ENCODE data around the gene DISC1.
"Not testable (repeated sequence)": the region's sequence is repeated elsewhere in the genome, so short reads cannot be mapped to it uniquely, and the experiment has no call there.

DISC1 gene

DNA sequence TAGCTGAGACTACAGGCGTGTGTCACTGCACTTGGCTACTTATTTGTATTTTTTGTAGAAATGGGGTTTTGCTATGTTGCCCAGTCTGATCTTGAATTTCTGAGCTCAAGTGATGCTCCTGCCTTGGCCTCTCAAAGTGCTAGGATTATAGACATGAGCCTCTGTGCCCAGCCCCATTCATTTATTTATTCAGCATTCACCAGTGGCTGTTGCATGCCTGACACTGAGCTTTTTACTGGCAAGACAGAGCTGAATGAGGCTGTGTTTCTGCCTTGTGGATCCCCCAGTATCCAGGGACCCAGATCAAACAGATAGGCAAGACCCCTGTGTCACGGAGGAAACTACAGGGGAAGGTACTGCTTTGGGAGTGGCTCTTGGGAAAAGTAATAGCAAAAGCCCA, 109.4 kb downstream of the DISC1 start:
- DNase-seq: no peak

DNA sequence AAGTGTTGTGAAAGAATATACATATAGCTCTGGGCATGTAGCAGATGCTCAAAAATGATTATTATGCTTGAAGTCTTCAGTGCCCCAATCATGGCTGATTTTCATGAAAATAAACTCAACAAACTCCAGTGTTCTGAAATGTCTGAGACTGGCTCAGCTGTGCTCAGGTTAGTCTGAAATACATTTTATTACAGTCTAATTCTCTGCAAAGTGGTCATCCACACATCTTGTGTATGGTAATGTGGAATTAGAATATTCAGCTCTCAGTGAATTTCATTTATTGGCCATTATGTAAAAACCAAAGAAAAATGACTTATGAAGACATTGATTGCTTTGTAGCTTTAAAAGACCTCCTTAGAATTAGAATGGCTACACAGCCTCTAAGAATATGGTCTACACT, 109.9 kb downstream of the DISC1 start:
- DNase-seq: no peak

DNA sequence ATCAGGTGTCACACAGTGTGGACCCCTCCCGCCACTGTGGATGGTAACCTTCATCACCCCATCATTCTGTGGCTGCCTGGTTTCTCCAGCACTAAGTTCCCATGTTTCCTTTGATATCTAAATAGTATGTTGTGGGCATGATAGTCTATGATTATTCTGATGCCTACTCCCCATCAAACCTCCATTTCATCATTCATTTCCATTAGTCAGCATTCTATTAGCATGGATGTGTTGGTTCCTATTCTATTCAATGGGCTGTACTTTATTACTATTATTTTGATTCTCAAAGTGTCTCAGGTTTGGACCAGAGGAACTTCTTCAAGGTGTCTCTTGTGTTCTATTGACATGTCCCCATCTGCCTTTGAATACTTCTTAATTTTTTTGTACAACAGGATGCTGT, 112.0 kb downstream of the DISC1 start:
- no peak for DNase-seq

DNA sequence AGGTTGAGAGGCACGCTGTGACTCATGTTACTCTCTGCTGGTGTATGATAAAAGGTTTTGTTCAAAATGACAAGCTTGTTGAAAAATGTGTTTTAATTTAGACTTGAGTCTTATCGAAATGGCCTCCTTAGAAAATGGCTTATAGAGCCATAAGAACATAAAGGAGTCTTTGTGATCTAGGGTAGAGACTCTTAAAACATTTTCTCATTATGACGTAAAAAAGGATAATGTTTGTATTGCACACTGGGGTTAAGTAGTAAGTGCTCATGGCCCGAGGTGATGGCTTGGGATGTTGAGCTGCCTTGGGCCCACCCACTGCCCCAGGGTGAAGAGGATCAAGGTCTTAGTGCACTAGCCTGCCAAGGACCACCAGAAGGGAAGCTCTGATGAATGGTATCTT, 117.4 kb downstream of the DISC1 start:
- DNase-seq: no peak

DNA sequence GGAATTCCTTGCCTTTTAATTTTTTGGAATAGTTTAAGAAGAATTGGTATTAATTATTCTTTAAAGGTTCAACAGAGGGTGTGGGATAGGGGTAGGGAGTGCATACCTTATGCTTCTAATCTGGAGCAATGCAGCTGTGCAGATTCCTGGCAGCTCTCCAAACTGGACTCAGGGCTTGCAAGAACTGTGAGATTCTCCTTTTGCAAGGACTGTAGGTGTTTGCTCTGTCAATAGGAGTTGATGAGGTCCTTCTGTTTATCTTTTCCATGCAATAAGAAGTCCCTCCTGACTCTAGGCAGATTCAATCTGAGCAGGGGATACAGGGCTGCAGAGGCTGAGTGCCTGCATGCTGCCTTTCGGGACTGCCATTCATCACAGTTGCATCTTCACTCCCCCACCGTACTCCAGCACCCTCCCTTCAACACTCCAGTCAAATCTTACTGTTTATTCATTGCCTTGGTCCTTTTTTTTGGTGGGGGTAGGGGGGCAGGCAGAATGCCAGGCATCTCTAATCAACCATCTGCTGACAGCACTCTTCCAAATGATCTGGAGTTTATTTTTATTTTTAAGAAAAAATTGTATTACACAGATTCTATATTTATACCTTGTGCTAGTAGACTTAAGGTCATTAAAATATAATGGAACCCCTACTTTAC, 122.3 kb downstream of the DISC1 start:
- DNase-seq: no peak

DNA sequence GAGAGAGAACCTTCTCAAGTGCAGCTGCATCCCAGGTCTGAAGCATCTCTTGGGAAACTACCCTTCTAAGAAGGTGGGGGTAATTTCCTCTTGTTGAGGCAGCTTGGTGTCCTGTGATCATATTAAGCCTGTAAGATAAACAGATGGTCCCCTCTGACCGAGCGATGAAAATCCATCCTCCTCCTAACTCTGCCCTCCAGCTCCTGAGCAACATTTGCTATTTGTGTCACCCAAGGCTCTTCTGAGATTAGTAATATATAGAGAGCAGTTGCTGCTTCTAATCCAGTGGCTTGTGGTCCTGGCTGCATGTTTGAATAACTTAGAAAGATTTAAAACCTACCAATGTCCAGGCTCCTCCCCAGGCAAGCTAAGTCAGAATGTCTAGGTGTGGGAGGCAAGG, 123.7 kb downstream of the DISC1 start:
- no peak for DNase-seq

DNA sequence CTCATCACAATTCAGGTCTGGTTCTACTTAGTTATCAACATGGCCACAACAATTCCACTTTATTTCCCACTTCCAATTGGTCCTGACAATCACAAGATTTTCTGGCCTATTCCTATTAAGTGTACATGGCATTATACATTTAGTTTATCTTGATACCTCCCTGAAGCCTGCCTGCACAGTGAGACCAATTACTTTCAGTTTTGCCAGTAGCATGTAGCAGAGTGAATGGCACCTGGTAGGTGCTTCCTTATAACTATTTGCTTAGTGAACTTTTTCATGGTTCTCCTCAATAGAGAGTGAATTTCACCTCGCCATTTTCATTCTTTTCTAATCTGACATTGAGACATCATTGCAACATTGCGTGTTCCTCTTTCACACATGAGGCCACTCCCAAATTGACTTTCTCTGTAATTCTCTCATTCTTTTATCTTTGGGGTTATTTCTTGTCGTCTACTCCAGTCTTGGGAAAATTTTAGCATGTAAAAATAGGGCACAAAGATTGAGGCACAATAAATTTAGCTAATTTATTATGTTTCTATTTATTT, 124.3 kb downstream of the DISC1 start:
- no peak for DNase-seq

DNA sequence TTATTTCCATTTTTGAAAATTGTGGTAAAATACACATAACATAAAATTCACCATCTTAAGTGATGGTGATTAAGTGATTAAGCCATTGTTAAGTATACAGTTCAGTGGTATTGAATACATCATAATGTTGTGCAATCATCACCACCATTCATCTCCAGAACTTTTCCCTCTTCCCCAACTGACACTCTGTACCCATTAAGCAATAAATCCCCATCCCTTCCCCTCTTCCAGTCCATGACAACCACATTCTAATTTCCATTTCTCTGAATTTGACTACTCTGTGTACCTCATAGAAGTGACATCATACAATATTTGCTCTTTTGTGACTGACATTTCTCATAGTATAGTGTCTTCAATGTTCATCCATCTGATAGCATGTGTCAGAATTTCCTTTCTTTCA, 124.8 kb downstream of the DISC1 start:
- DNase-seq: no peak

DNA sequence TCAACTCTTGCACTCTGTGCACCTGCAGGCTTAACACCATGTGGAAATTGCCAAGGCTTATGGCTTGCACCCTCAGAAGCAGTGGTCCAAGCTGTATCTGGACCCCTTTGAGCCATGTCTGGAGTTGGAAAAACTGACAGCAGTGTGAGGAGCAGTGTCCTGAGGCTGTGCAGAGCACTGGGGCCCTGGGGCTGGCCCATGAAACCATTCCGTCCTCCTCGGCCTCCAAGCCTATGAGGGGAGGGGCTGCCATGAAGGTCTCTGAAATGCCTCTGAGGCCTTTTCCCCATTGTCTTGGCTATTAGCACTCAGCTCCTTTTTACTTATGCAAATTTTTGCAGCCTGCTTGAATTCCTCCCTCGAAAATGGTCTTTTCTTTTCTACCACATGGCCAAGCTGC, 126.7 kb downstream of the DISC1 start:
- DNase-seq: no peak

DNA sequence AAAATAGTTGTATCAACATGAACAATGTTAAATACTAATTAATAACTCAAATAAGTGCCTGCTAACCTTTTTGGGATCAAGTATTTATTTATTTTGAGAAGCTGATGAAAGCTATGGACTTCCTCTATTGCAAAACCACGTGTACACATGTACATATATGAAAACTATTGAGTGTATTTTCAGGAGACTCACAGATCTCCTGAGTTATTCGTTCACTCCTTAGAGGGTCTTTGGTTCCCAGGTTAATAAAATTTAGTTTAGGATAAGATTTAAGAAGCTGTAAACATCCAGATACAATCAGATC, 130.5 kb downstream of the DISC1 start:
- DNase-seq: no peak

DNA sequence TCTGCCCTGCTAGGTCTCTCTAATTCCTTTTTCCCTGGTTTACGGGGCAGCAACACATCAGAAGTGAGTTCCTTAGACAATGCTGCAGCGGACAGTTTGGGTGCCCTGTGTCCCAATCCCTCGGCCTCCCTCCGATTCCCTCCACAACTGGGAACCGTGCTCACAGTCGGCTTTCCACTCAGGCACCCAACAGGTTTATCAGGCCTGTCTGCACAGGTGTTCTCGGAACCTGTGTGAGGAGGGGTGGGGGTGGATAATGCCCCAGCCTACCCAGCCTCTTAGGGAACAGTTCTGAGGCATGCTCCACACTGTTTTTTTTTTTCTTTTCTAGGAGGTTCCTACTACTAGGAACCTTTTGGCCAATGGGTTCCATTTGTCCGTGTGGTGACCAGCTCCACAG, 131.2 kb downstream of the DISC1 start:
- DNase-seq: no peak

DNA sequence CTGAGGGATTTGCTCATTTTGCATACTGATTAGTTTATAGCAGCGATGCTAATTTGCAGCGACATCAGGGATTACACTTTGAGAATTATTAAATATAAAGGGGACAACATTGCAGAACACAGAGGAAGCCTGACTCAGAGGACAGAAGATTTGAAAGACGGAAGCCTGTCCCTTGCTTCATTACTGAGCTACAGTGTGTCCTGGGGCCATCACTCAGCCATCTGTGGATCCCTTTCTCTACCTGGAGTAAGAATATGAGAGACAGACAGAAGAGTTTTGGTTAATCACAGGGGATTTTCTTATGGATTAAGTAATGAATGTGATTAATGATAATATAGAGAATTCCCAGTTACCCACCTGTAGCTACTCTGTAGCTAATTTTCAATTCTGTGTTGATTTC, 134.7 kb downstream of the DISC1 start:
- DNase-seq: no peak

DNA sequence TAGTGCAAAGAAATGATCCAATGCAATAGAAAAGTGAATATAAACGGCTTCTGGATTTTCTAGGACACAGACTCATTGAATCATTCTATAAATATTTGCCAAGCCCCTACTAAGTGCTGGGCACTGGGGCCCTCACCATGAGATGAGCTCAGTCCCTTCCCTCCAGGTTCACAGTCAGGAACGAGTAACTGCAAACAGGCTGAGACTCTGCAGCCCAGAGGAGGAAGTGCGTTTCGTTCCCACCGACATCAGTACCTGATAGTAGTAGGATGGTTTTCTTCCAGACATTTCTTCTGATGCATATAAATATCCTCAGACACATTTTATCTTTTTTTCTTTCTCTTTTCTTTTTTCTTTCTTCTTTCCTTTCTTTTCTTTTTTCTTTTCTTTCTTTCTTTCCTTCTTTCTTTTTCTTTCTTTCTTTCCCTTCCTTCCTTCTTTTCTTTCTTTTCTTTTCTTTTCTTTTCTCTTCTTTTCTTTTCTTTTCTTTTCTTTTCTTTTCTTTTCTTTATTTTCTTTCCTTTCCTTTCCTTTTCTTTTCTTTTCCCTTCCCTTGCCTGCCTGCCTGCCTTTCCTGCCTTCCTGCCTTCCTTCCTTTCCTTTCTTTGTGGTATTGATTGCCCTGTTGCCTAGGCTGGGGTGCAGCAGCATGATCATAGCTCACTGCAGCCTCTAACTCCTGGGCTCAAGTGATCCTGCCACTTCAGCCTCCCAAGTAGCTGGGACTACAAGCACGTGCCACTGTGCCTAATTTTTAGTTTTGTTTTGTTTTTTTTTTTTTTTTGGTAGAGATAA, 135.4 kb downstream of the DISC1 start:
- no peak for DNase-seq

DNA sequence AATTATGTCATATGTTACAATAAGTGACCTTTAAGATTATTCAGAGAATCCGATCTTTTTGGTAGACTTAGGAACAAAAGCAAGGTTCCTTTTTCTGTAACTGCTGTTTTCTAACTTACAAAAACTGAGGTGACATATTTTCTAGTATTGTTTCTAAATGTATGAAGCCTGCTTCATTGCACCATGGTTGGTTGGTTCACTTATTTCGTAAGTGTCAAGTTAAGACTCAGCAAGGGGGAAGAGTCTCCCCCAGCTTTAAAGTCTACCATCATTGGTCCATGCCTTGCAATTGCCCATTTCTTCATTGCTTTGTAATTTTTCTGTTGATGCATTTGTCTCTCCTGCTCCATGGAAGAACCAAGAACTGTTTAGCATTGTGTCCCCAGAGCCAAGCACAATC, 136.9 kb downstream of the DISC1 start:
- no peak for DNase-seq

DNA sequence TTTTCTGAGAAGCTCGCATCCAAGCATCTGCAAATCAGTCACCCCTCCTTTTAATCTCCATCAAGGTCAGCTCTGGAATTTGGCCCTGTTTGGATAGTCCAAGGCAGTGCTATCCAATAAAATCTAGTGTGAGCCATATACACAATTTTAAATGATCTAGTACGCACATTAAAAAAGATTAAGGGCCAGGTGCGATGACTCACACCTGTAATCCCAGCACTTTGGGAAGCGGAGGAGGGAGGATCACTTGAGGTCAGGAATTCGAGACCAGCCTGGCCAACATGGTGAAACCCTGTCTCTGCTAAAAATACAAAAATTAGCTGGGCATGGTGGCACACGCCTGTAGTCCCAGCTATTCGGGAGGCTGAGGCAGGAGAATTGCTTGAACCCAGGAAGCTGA, 139.2 kb downstream of the DISC1 start:
- DNase-seq: not testable (repeated sequence)

DNA sequence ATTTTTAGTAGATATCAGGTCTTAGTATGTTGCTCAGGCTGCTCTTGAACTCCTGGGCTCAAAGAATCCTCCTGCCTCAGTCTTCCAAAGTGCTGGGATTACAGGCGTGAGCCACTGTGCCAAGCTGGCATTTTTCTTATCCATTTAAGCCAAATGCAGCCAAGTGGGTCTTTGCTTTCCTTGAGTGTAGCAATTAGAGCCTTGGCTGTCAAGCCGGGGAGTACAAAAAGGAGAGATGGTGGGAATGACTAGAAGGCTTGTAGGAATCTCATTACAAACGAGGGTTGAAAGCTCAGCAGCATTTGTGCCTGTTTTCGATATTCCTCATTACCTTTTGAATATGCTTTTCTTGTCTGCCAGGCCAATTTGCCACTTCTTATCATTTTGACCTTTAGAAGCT, 140.9 kb downstream of the DISC1 start:
- DNase-seq: no peak

DNA sequence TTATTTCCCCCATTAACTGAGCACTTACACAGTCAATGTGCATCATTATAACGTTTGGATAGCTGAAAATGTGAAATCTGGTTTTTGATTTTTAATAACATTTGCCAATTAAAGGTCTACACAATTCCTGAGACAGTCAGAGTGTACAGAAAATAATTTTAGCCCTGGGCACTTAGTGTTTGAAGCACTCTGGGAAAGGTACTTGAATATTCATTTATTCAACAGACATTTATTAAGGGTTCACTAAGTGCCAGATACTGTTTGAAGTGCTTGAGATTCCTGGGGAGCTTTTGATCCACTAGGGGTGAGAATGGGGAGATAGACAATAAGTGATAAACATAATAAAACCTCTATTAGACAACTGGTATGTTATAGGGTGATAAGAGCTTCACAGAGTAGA, 141.8 kb downstream of the DISC1 start:
- no peak for DNase-seq

DNA sequence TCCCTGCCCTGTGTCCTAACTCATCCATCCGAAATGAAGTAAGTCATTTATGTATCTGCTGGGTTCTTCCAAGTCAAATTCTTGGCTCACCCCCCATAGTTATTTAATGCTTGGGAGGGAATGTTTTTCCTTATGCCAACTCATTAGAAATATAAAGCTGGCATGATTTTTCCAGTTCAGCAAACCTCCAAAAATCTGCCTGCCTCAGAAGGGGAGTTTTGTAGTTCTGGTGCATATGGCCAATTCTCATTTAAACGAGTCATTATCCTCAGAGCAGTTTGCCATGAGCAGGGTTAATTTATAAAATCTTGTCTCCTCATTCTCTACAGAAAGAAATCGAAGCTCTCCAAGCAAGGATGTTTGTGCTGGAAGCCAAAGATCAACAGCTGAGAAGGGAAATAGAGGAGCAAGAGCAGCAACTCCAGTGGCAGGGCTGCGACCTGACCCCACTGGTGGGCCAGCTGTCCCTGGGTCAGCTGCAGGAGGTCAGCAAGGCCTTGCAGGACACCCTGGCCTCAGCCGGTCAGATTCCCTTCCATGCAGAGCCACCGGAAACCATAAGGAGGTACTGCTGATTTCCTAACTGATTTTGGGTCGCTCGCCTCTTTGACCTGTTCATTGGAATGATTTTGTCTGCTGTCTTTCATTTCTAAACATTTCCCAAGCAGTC, 144.1 kb downstream of the DISC1 start:
- DNase-seq: no peak

DNA sequence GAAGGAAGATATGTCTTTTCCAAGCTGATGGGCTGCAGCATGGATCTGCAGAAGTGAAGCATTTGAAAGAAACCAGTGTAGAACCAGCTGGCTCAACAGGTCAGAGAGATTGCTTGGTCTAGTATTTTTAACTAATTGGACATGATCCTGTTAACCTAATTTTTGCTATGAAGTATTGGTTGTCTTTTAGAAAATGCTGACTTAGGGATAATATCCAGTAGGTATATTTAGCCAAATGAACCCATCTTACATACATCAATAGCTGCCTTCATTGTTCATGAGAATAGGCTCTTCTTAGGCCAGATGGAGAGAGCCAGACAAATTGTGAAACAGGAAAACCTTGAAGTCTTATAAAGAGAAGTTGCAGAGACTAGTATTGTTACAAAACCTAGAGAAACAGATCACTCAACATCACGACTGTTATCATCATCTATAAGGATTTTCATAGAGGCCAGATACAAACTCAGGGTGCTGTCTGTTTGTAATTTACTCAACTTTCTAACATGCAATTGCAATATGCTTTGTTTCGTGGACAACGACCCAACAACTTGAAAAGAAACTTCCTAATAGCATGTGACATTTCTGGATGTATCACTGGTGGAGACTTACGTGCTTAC, 148.2 kb downstream of the DISC1 start:
- no peak for DNase-seq

DNA sequence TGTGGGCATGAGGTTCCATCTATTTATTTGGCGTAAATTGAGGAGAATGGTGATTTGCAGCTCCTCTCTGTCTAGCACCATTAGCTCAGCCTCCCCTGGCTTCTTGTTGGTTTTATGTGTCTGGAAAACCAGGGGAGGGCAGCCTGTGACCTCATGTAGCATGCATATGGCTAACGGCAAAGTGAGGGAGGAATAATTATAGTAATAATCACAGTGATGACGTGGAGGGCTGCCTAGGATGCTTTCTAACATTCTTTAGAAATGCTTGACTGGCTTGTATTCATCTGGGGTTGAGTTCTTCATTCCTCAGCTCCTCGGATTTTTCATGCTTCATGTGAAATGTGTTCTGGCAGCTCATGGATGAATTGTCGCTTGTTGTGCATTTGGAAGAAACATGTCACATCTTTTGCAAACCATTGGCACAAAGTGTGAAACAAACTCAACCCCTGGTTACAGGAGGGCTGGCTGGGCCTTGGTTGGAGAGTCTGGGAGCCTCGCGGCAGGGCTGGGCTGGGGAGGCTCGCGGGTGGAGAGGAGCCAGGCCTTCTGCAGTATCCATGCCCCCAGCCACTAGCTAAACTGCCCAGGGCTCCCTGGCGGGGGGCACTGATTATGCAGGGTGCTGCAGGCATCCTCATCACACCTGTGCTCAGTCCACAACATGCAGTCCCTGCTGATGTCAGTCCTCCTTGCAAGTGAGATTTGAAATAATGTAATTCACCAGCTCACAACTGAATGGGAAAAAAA, 149.6 kb downstream of the DISC1 start:
- no peak for DNase-seq

DNA sequence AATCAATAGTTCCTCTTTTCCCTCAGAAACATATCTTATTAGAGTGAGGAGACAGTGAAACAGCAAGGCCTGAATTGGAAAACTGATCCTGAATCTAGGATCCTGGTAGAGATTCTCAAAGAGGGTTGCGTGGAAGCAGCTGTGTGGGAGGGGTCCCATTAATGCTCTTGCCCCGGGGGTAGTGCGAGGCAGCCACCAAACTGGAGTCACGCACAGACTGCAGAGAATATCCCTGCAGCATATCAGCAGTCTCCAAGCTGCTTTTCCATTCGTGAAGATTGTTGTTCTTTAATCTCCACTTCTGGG, 150.1 kb downstream of the DISC1 start:
- no peak for DNase-seq

DNA sequence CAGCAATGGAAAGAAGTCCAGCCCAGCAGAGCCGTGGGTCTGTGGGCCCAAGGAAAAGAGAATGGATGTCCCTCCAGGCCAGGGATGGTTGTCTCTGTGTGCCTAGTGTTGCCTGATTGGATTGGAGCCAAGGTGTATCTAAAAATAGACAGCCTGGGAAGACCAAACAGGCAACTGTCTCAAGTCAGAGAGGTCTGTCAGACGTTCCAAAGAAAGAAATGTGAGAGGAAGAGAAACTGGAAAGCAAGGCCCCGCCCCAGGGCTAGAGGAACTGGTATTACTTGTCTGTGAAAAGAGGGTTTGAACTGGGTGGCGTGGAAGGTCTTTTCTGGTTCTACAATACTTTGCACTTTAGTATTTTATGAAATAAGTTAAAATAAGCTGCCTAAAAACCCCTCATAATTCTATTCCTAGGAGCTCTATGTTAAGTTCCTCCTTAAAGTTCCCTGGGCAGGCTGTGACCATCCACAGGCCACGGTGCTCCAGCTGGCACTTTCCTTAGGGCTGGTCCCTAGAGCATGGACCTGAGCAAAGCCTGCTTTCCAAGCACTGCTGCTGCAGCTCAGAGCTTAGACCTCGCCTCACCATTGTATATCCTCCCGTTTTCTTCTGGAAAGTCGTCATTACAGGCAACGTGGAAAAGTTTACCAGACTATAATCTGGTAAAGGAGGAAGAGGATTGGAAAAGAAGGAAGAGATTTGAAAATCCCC, 151.6 kb downstream of the DISC1 start:
- DNase-seq: no peak

DNA sequence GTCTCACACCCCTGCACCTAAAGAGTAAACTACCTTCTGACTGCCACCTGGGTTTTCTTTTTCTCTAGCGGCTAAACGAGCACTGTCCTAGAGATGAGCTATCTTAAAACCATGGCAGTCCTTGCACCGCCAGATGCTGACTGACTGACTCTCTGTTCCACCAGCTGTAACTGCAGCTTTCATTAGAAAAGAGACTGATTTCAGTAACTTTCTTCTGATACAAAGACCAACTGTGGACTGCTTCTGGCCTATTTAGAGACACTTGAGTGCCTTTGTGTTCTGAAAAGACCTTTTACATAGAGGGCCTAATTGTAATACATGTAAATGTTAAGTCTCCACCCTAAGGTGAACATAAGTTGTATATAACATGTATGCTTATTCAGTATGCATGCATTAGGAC, 152.5 kb downstream of the DISC1 start:
- no peak for DNase-seq
